Fibroblast of the aortic adventitia (primary cell): Measurements from ENCODE around the gene PITX1. TPM values are rescaled to one million over a fixed set of nuclear protein-coding genes. Genes with fewer than 3 reads are reported as not detected.

Experiments
- DNase-seq: peaks from one replicate; pipeline ENCODE4 v3.0.0-alpha.2; 2010; ENCODE audit warnings: low read depth
- H3K4me3 ChIP-seq: 2 replicates; pipeline ENCODE4 v1.5.1; 2011; ENCODE audit warnings: low read depth, mild to moderate bottlenecking, control low read depth, low read length, moderate library complexity
- CTCF ChIP-seq: IDR thresholded peaks from 2 replicates; pipeline ENCODE4 v1.5.1; 2011; ENCODE audit warnings: mild to moderate bottlenecking, low read length, control low read depth, inconsistent platforms; ENCODE audit not compliant: insufficient read depth
- total RNA-seq: library from RNA; depleted of rRNA; stranded (reverse); fragments of >200 nt; gene quantifications from 2 replicates; pipeline ENCODE4 v1.2.3, GENCODE V29; 2012; ENCODE audit warnings: low replicate concordance

PITX1 gene
- total RNA-seq, 1 donor = 1.5 TPM

- no peak for TF ChIP-seq CTCF
- no peak overlapping the region for H3K4me3 ChIP-seq
- DNase-seq = no peak
These were observed 22.4 kb upstream of the PITX1 start for GRCh38 chr5:135056316-135057030.

- no peak for TF ChIP-seq CTCF
- H3K4me3 ChIP-seq = no peak overlapping the region
- no peak for DNase-seq
These were observed 21.4 kb upstream of the PITX1 start for GRCh38 chr5:135055396-135055795.

- no peak overlapping the region for H3K4me3 ChIP-seq
- no peak for DNase-seq
- no peak for TF ChIP-seq CTCF
These were observed 20.5 kb upstream of the PITX1 start for GRCh38 chr5:135054546-135054945.

GRCh38 chr5:135053989-135054388 is 20.0 kb upstream of the PITX1 start:
- H3K4me3 ChIP-seq = no peak overlapping the region
- TF ChIP-seq CTCF = no peak
- no peak for DNase-seq

GRCh38 chr5:135053278-135053677 is 19.2 kb upstream of the PITX1 start:
- no peak for DNase-seq
- no peak overlapping the region for H3K4me3 ChIP-seq
- TF ChIP-seq CTCF = no peak

GRCh38 chr5:135052511-135053145 is 18.6 kb upstream of the PITX1 start:
- DNase-seq = no peak
- no peak overlapping the region for H3K4me3 ChIP-seq
- no peak for TF ChIP-seq CTCF
